ENCODE data around the gene FRS3.

DNA sequence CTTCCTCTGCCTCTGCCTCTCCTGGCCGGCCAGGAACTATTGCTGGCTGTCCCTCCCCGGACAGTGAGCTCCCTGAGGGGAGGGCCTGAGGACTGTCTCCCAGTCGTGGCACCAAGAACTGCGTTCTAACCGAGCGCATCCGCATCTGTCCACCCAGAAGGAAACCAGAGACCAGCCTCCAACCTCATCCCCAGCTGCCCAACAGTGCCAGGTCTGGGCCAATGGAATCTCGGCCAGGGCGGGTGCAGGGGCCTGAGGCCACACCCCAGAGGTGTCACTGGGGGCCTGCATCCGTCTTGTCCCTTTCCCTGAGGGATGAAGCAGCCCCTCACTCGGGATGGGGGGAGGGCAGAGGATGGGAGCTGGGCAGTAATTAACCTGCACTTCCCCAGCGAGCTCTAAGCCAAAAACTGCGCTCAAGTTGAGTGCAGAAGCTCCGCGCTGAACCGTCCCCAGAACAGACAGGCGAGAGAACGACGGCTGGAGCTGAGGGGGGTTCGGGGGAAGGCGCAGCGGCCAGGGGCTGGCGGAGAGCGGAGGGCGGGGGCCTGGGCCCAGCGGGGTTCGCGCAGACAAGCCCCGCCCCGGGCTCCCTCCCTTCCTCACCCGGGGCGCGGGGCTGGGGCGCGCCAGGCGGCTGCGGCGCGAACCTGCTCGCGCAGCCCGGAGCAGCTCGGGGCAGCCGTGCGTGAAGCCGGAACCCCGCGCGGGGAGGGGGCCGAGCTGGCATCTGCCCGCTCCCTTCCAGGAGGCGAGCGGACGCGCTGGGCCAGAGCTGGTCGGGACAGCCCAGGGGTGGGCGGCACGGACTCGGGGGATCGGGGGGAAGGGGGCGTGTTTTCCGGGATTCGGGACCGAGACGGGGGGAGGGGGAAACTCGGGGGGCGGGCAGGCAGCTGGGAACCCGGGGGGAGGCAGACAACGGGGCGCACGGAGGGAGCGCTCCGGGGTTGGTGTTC lies 45.7 kb downstream of the FRS3 start:
- no peak for TF ChIP-seq CTCF (IDR thresholded peaks at IDR 0.05; ENCODE audit: insufficient read depth, low read depth, low read length)
- no peak for TF ChIP-seq EZH2 (IDR thresholded peaks at IDR 0.05; ENCODE audit: insufficient read depth, low read length)
